CD14-positive monocyte (primary cell): Measurements from ENCODE around the gene WDFY4. TPM values are rescaled to one million over a fixed set of nuclear protein-coding genes. Genes with fewer than 3 reads are reported as not detected.

ENCODE experiments used
- DNase-seq, 3 donors: peaks; one replicate each; pipeline ENCODE4 v3.0.0-alpha.2; 2011 to 2022
- H2AFZ ChIP-seq: 2 replicates; pipeline ENCODE4 v1.6.0; 2012; ENCODE audit warnings: mild to moderate bottlenecking, low read depth, low read length, inconsistent platforms; ENCODE audit not compliant: insufficient read depth, poor library complexity, severe bottlenecking
- H3K27ac ChIP-seq, 2 donors: 1 replicate in 1 of 2; 2 replicates in 1 of 2; pipeline ENCODE4 v1.5.1; 2012 to 2013; ENCODE audit warnings: low read length in 2 of 2, control low read depth in 1 of 2, inconsistent platforms in 1 of 2, low read depth in 1 of 2, mild to moderate bottlenecking in 1 of 2
- H3K27me3 ChIP-seq, 2 donors: one replicate each; pipeline versions ENCODE4 v1.6.0 to v1.6.1; 2011 to 2013; ENCODE audit warnings: low read length in 2 of 2; ENCODE audit not compliant: control insufficient read depth in 2 of 2, insufficient read depth in 2 of 2
- H3K36me3 ChIP-seq, 2 donors: replicated peaks in 1 of 2; 1 replicate in 1 of 2; 2 replicates in 1 of 2; pipeline versions ENCODE4 v1.5.1 to v1.6.1; 2012 to 2013; ENCODE audit warnings: low read length in 2 of 2, control low read depth in 1 of 2, inconsistent platforms in 1 of 2, mild to moderate bottlenecking in 1 of 2; ENCODE audit not compliant: insufficient read depth in 2 of 2, control insufficient read depth in 1 of 2
- H3K4me1 ChIP-seq, 2 donors: 1 replicate in 1 of 2; 2 replicates in 1 of 2; pipeline versions ENCODE4 v1.5.1 to v1.6.1; 2012 to 2013; ENCODE audit warnings: low read length in 2 of 2, control low read depth in 1 of 2, inconsistent platforms in 1 of 2, mild to moderate bottlenecking in 1 of 2, moderate library complexity in 1 of 2; ENCODE audit not compliant: insufficient read depth in 2 of 2, control insufficient read depth in 1 of 2
- H3K4me2 ChIP-seq: replicated peaks from 2 replicates; pipeline ENCODE3; 2012; ENCODE audit warnings: low read length, moderate library complexity, mild to moderate bottlenecking; ENCODE audit not compliant: poor library complexity, severe bottlenecking; ENCODE audit errors: extremely low read depth
- H3K4me3 ChIP-seq, 3 experiments: fragments of 200-600 bp in 1 of 3; sonication (generic) in 1 of 3; replicated peaks in 1 of 3; 1 replicate in 2 of 3; 2 replicates in 1 of 3; pipeline ENCODE4 v1.5.1; 2011 to 2013; ENCODE audit warnings: low read length in 3 of 3, mild to moderate bottlenecking in 3 of 3, control low read depth in 2 of 3, low read depth in 2 of 3, inconsistent platforms in 1 of 3, moderate library complexity in 1 of 3
- H3K79me2 ChIP-seq: 2 replicates; pipeline ENCODE4 v1.6.0; 2012; ENCODE audit warnings: mild to moderate bottlenecking, control low read depth, inconsistent platforms, low read length, moderate library complexity; ENCODE audit not compliant: insufficient read depth
- H3K9ac ChIP-seq: 2 replicates; pipeline ENCODE4 v1.6.0; 2017; ENCODE audit warnings: low read length, mild to moderate bottlenecking; ENCODE audit not compliant: insufficient read depth, poor library complexity, severe bottlenecking
- H3K9me3 ChIP-seq, 2 donors: replicated peaks in 1 of 2; 1 replicate in 1 of 2; 2 replicates in 1 of 2; pipeline versions ENCODE4 v1.5.1 to v1.6.1; 2012 to 2013; ENCODE audit warnings: low read length in 2 of 2, control low read depth in 1 of 2; ENCODE audit not compliant: control insufficient read depth in 1 of 2, insufficient read depth in 1 of 2
- H4K20me1 ChIP-seq: 2 replicates; pipeline ENCODE4 v1.6.0; 2012; ENCODE audit warnings: mild to moderate bottlenecking, low read length, control low read depth, moderate library complexity; ENCODE audit not compliant: insufficient read depth
- H3K27ac Mint-ChIP-seq, 7 donors: one replicate each; pipeline ENCODE4 v1.8.0; 2020; ENCODE audit warnings: mild to moderate bottlenecking in 7 of 7, mixed read lengths in 7 of 7, moderate library complexity in 6 of 7, inconsistent platforms in 2 of 7
- H3K27me3 Mint-ChIP-seq, 3 donors: one replicate each; pipeline ENCODE4 v1.8.0; 2021 to 2022; ENCODE audit warnings: low read depth in 3 of 3, mild to moderate bottlenecking in 3 of 3, mixed read lengths in 3 of 3, moderate library complexity in 3 of 3, inconsistent platforms in 1 of 3
- H3K36me3 Mint-ChIP-seq, 2 donors: one replicate each; pipeline ENCODE4 v1.8.0; 2020; ENCODE audit warnings: mixed read lengths in 2 of 2, inconsistent platforms in 1 of 2, mild to moderate bottlenecking in 1 of 2
- H3K4me1 Mint-ChIP-seq: one replicate; pipeline ENCODE4 v1.8.0; 2020; ENCODE audit warnings: mild to moderate bottlenecking, mixed read lengths
- H3K4me3 Mint-ChIP-seq, 2 donors: one replicate each; pipeline ENCODE4 v1.8.0; 2020; ENCODE audit warnings: mild to moderate bottlenecking in 2 of 2, mixed read lengths in 2 of 2, moderate library complexity in 1 of 2
- H3K9me3 Mint-ChIP-seq, 7 donors: one replicate each; pipeline ENCODE4 v1.8.0; 2020 to 2022; ENCODE audit warnings: mixed read lengths in 7 of 7, mild to moderate bottlenecking in 6 of 7, moderate library complexity in 6 of 7, inconsistent platforms in 2 of 7
- CTCF ChIP-seq: fragments of 200-600 bp; IDR thresholded peaks from one replicate; pipeline ENCODE4 v1.8.0; 2022; ENCODE audit warnings: antibody characterized with exemption, mild to moderate bottlenecking
- WGBS: methylation state at CpG from one replicate; pipeline ENCODE4 v1.1.5; 2013; ENCODE audit warnings: missing lambda C conversion rate; ENCODE audit not compliant: insufficient coverage; 5-methylcytosine and 5-hydroxymethylcytosine counted together
- intact Hi-C, 2 donors: fragments of 100-400 bp; cut with micrococcal nuclease; formaldehyde crosslinking; loops; one replicate each; pipeline versions ENCODE4 v1.15.0 to v1.15.1; 2023
- polyA plus RNA-seq, 3 donors: library from polyadenylated mRNA; depleted of rRNA in 1 of 3; unstranded in 2 of 3; stranded (reverse) in 1 of 3; fragments of 300-500 nt in 2 of 3; fragments of >200 nt in 1 of 3; fragmentation: Illumina TruSeq in 2 of 3; gene quantifications; 1 replicate in 2 of 3; 2 replicates in 1 of 3; pipeline ENCODE4 v1.2.3, GENCODE V29; 2012 to 2021

The WDFY4 gene
- polyA plus RNA-seq, 3 donors = 7.5 to 36.1 (median 9.8) TPM

- Histone ChIP-seq H3K4me3 (no peak overlapping the region), H2AFZ (no peak overlapping the region), H4K20me1 (no peaks in the 10 kb centered on the region), H3K4me1 (no peaks in the 10 kb centered on the region), H3K36me3 (peaks cover 87 to 100% of the 10 kb centered on the region in 2 donors), H3K27me3 (no peaks in the 10 kb centered on the region), H3K79me2 (no peaks in the 10 kb centered on the region), H3K27ac (no peak overlapping the region), H3K4me2 (no peak overlapping the region), H3K9me3 (no peaks in the 10 kb centered on the region), H3K9ac (no peak overlapping the region)
- intact Hi-C loops = no loop called here
- H3K4me1 Mint-ChIP-seq = no peaks in the 10 kb centered on the region
- no peak overlapping the region for H3K27ac Mint-ChIP-seq
- H3K9me3 Mint-ChIP-seq = no peaks in the 10 kb centered on the region
- H3K4me3 Mint-ChIP-seq = no peak overlapping the region
- DNase-seq = no peak
- no peak for TF ChIP-seq CTCF
- WGBS = no CpG with 5 or more reads among the region's 4 CpGs
- H3K27me3 Mint-ChIP-seq = no peaks in the 10 kb centered on the region
- H3K36me3 Mint-ChIP-seq = peaks cover 87 to 96% of the 10 kb centered on the region in 2 donors
Observed at GRCh38 chr10:48970654-48971053, 286.0 kb downstream of the WDFY4 start.

- H3K9ac ChIP-seq = no peak overlapping the region
- Mint-ChIP-seq H3K27ac (no peak overlapping the region), H3K36me3 (peaks cover 89 to 97% of the 10 kb centered on the region in 2 donors), H3K9me3 (no peaks in the 10 kb centered on the region), H3K27me3 (no peaks in the 10 kb centered on the region), H3K4me1 (no peaks in the 10 kb centered on the region), H3K4me3 (no peak overlapping the region)
- no peaks in the 10 kb centered on the region for H4K20me1 ChIP-seq
- no peaks in the 10 kb centered on the region for H3K79me2 ChIP-seq
- peaks cover 92 to 100% of the 10 kb centered on the region in 2 donors for H3K36me3 ChIP-seq
- no peak for DNase-seq
- TF ChIP-seq CTCF = no peak
- H3K27ac ChIP-seq = no peak overlapping the region
- H3K9me3 ChIP-seq = no peaks in the 10 kb centered on the region
- H2AFZ ChIP-seq = no peak overlapping the region
- WGBS = 100% methylated on average over 4 of the region's 5 CpGs
- H3K4me2 ChIP-seq = no peak overlapping the region
- no peak overlapping the region for H3K4me3 ChIP-seq
- intact Hi-C loops = no loop called here
- H3K27me3 ChIP-seq = no peaks in the 10 kb centered on the region
- no peaks in the 10 kb centered on the region for H3K4me1 ChIP-seq
Observed at GRCh38 chr10:48973065-48973464, 288.4 kb downstream of the WDFY4 start.
